ENCODE results near the gene CAMK2A. TPM values are rescaled to one million over a fixed set of nuclear protein-coding genes. Genes with fewer than 3 reads are reported as not detected.

CAMK2A gene
- total RNA-seq, 2 experiments from 2014 or later, result not detected

DNA sequence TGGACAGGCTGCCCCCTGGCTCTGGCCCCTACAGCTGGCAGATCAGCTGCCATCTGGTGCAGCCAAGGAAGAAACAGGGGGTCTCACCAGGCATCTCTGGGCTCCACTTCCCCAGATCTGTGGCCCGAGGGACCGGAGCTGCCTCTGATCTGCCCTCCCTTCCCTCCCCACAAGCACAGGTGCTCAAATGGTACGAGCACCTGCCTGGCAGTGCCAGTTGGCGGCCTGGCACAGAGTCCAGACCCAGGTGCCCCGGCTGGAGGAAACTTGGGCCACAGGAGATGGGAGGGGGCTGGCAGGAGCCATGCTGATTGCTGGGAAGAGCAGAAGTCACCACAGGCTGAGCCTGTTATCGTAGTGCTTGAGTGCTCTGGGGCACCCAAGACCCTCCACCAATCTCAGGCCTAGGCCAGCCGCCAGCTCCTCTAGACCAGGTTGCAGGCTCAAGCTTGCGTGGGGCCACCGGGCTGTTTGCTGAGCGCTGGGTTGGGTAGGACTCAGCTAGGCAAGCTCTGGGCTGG lies 5.0 kb upstream of the CAMK2A start:
- H3K4me1 Mint-ChIP-seq, result no peaks in the 10 kb centered on the region
- no peaks in the 10 kb centered on the region for H3K9me3 Mint-ChIP-seq
- no peaks in the 10 kb centered on the region for H3K27me3 Mint-ChIP-seq
- DNase-seq, result no peak
- H3K36me3 Mint-ChIP-seq (ENCODE audit: low read depth), result no peaks in the 10 kb centered on the region
- POLR2A ChIA-PET, result no interaction called here
- CTCF ChIA-PET, result no interaction called here
- no peak overlapping the region for H3K27ac Mint-ChIP-seq
- H3K4me3 Mint-ChIP-seq, result no peak overlapping the region

DNA sequence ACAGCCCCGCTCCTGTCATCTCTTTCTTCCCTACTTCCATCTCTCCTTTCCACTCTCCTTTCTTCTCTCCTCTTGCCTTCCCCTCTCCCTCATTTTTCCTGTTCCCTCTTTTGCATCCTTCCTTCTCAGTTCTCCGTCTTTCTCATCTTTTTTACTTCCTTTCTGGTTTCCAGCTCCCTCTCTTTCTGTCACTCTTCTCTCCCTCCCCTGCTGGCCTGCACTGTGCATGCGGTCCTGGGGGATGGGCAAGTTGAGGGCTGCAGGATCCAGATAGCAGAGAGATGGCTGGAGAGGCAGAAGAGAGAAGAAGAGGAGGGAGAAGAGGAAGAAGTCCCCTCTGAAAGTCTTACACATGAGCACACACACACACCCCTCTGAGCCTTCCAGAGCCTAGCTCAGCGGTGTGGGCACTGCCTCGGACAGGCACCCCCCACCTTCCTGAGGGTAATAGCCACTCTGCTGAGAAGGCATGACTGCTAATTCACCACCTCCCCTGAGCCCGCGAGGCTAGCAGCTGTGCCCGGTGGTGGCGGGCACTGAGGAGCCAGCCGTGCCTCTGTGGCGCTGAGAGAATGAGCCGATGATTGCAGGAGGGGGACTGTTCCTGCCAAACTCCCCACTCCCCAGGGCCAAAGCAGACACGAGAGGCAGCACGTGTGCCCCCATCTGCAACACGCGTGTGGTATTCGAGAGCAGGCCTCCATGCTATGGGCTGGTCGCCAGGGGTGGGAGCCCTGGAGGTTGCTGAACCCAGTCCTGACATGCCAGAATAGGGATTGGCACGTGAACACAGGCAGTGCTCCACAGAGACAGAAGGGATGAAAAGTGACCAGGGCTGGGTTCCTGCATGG lies 3.7 kb upstream of the CAMK2A start:
- Mint-ChIP-seq H3K4me3 (no peak overlapping the region), H3K27ac (no peak overlapping the region), H3K36me3 (ENCODE audit: low read depth) (no peaks in the 10 kb centered on the region), H3K4me1 (no peaks in the 10 kb centered on the region), H3K27me3 (no peaks in the 10 kb centered on the region), H3K9me3 (no peaks in the 10 kb centered on the region)
- DNase-seq, result no peak
- ChIA-PET CTCF (interaction anchor here (0.7 kb wide), 1 partner anchor 13 kb away, joined by 3 read pairs; no protein-coding TSS in a partner anchor), POLR2A (no interaction called here)

DNA sequence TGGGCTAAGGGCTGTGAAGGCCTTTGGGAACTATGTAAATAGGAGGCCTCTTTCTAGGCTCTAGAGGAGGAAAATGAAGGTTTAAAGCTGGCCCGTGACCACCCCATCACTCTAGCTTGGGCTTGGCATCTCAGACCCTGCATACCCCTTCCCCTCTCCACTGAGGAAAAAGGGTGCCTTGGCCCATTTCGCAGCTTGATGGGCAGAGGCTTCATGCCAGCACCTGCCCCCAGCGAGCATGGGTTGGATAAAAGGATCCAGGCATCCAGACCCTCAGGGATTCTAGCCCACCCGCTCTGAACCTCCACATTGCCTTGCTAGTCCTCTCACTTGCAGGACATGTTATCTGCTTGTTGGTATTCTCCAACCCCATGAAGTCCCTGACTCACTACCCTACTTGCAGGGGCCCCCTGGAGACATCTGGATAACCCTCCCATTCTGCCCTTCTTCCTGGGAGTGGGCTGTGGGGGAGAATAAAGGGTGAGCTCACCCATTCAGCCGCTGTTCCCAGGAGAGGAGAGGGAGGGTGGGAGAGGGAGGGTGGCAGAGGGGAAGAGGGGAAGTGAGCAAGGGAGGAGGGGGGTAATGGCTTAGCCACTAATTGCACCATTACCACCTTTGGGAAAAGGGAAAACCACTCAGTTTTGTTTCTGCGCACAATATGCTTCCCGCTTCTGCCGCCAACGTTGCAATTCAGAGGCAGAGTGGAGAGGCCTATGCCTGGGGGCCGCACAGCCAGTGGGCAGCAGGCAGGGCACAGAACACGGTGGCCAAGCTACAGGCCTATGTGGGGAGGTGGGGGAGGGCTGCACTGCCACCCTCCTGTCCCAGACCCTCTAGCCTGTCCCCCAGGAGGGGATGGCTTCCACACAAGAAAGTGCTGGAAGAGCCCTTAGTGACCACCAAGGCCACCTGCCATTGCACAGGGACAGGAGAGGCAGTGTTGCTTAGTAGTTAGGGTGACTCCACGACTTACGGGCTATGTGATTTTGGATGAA lies 2.1 kb upstream of the CAMK2A start:
- H3K36me3 Mint-ChIP-seq (ENCODE audit: low read depth), result no peaks in the 10 kb centered on the region
- no peak for DNase-seq
- no peak overlapping the region for H3K4me3 Mint-ChIP-seq
- H3K27ac Mint-ChIP-seq, result no peak overlapping the region
- no peaks in the 10 kb centered on the region for H3K9me3 Mint-ChIP-seq
- H3K4me1 Mint-ChIP-seq, result no peaks in the 10 kb centered on the region
- POLR2A ChIA-PET, result interaction anchor here (1.0 kb wide), 1 partner anchor 8 kb away, joined by 3 read pairs; no protein-coding TSS in a partner anchor
- H3K27me3 Mint-ChIP-seq, result no peaks in the 10 kb centered on the region
- CTCF ChIA-PET, result interaction anchor here (1.4 kb wide), 1 partner anchor 22 kb away, joined by 4 read pairs; no protein-coding TSS in a partner anchor

DNA sequence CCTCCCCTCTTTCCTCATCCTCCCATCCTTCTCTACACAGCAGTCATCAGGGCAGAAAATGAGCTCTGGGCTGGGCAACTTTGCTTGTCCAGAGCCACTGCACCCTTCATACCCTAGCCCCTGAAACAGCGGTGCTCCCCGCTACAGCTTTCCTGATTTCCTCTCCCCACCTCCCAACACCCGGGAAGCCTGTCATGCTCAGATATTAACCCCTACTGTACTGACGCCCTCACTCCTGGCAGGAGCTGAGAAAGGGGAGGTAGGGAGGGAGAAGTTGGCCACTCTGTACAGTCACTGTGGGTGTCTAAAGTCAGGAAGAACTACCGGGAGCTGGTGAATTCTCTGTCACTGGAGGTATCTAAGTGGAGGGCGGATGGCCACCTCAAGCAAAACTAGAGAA lies 782 bp downstream of the CAMK2A start:
- ChIA-PET CTCF (no interaction called here), POLR2A (no interaction called here)
- Mint-ChIP-seq H3K27ac (no peak overlapping the region), H3K27me3 (no peaks in the 10 kb centered on the region), H3K4me3 (no peak overlapping the region), H3K36me3 (ENCODE audit: low read depth) (no peaks in the 10 kb centered on the region), H3K4me1 (no peaks in the 10 kb centered on the region), H3K9me3 (no peaks in the 10 kb centered on the region)
- no peak for DNase-seq

DNA sequence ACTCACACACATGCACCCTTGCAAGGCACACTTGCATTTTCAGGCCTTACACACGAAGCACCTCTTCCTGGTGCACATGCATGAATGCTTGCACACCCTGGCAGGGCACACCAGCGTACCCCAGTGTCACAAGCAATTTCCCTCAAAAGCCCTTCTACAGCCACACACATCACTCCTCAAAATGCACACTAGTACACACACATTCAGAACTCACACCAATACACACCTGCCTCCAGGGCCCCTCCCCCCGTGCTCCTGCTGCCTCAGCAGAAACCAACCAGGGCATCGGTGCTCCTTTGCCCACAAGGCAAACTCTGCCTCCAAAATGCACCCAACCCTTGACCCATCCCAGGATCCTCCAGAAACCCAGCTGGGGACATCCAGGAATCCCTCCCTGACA lies 1.2 kb downstream of the CAMK2A start:
- Mint-ChIP-seq H3K36me3 (ENCODE audit: low read depth) (no peaks in the 10 kb centered on the region), H3K27me3 (no peaks in the 10 kb centered on the region), H3K4me3 (no peak overlapping the region), H3K4me1 (no peaks in the 10 kb centered on the region), H3K27ac (no peak overlapping the region), H3K9me3 (no peaks in the 10 kb centered on the region)
- CTCF ChIA-PET, result interaction anchor here (1.6 kb wide), 1 partner anchor 31 kb away, joined by 3 read pairs; no protein-coding TSS in a partner anchor
- POLR2A ChIA-PET, result no interaction called here
- no peak for DNase-seq

DNA sequence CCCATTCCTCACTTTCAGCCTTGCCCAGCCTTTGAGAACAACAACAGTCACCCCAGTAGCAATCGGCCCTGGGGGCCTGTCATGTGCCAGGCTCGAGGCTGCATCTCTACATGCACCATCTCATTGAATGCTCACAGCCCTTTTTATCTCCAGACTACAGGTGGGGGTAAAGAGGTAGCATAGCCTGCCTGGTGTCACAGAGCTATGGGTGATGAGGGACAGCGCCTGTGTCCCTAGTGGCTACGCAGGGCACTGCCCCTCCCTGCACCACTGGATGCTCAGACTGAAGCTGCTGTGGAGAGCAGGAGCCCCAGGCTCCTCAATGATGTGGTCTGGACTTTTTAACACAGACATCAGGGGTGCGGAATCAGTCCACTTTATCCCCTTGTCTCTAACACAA lies 2.8 kb downstream of the CAMK2A start:
- Mint-ChIP-seq H3K27me3 (no peaks in the 10 kb centered on the region), H3K27ac (no peak overlapping the region), H3K4me3 (no peak overlapping the region), H3K36me3 (ENCODE audit: low read depth) (no peaks in the 10 kb centered on the region), H3K9me3 (no peaks in the 10 kb centered on the region), H3K4me1 (no peaks in the 10 kb centered on the region)
- CTCF ChIA-PET, result interaction anchor here (1.0 to 1.6 kb wide), 2 partner anchors 10 to 33 kb away, joined by 3 read pairs; no protein-coding TSS in a partner anchor
- no peak for DNase-seq
- POLR2A ChIA-PET, result no interaction called here

DNA sequence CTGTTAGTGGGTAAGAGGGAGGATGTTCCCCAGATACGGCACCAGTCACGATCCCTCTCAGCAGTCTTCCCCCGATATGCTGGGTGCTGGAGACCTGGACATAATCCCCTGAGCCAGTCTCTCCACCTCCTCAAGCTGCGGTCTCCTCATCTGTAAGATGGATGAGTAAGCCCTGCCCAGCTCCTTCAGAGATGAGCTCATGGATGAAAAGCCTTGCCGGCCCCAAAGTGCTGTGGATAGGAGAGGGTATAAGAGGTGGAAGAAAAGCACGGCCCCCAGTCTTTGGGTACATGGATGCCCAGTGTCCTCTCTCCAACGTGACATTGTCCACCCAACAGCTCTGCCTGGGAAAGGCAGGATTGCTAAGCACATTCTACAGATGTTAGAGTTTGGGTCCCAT lies 4.5 kb downstream of the CAMK2A start:
- H3K27me3 Mint-ChIP-seq, result peaks cover 5% of the 10 kb centered on the region
- H3K27ac Mint-ChIP-seq, result no peak overlapping the region
- no peak for DNase-seq
- H3K4me3 Mint-ChIP-seq, result no peak overlapping the region
- CTCF ChIA-PET, result no interaction called here
- POLR2A ChIA-PET, result no interaction called here
- H3K36me3 Mint-ChIP-seq (ENCODE audit: low read depth), result no peaks in the 10 kb centered on the region
- no peaks in the 10 kb centered on the region for H3K4me1 Mint-ChIP-seq
- H3K9me3 Mint-ChIP-seq, result no peaks in the 10 kb centered on the region

DNA sequence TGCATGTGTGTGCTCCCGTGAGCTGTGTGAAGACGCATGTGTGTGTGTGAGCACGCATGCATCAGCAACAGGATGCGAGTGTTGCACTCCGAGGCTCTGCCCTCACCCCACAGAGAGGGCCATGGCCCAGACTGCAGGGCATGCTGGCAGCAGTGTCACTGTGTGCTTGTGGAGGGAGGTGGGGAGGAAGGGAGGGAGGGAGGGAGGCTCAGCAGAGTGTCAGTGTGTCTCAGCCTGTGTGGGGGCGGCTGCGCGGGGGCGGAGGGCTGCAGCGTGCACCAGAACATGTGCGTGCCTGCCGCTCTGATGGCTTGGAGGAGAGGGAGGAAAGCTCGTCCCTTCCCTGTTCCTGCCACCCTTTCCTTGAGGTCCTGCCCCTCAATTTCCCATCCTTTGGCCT lies 5.3 kb downstream of the CAMK2A start:
- no peaks in the 10 kb centered on the region for H3K36me3 Mint-ChIP-seq (ENCODE audit: low read depth)
- no peaks in the 10 kb centered on the region for H3K9me3 Mint-ChIP-seq
- H3K4me1 Mint-ChIP-seq, result no peaks in the 10 kb centered on the region
- H3K27ac Mint-ChIP-seq, result no peak overlapping the region
- CTCF ChIA-PET, result interaction anchor here (1.1 kb wide), 1 partner anchor 13 kb away, joined by 3 read pairs; no protein-coding TSS in a partner anchor
- H3K4me3 Mint-ChIP-seq, result no peak overlapping the region
- peaks cover 5% of the 10 kb centered on the region for H3K27me3 Mint-ChIP-seq
- POLR2A ChIA-PET, result no interaction called here
- no peak for DNase-seq

DNA sequence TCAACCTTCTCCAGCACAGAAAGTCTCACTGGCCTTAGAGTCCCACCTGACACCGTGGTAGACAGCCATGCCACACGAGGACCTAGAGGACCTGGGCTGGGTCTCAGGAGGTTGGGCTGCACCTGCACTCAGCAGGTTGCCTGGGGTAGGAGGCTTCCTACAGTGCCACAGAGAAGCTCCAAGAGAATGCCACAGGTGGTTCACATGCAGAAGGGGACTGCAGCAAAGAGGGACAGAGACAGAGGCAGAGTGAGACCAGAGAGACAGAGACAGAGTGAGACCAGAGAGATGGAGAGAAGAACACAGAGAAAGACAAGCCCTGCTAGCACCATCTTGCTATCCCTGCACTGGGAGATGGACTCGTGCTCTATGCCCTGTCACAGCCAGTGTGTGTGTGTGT lies 5.7 kb downstream of the CAMK2A start:
- Mint-ChIP-seq H3K4me3 (no peak overlapping the region), H3K27me3 (peaks cover 5% of the 10 kb centered on the region), H3K27ac (no peak overlapping the region), H3K9me3 (no peaks in the 10 kb centered on the region), H3K36me3 (ENCODE audit: low read depth) (no peaks in the 10 kb centered on the region), H3K4me1 (no peaks in the 10 kb centered on the region)
- POLR2A ChIA-PET, result no interaction called here
- CTCF ChIA-PET, result interaction anchor here (1.1 kb wide), 1 partner anchor 13 kb away, joined by 3 read pairs; no protein-coding TSS in a partner anchor
- DNase-seq, result no peak

DNA sequence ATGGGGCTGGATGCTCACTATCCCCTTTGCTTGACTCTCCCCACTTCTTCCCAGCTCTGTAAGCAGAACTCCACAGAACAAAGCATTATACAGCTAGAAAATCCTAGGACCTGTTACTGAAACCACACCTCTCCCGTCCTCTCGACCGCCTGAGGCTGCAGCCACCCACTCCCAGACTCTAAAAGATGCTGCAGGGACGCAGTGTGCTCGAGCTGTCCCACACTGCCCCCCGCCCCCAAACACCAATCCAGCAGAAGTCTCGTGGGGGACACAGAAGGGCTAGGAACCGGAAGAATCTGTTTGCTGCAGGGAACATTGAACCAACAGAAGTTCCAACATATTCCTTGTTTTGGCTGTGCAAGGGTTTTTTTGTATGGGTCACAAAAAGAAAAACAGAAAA lies 7.6 kb downstream of the CAMK2A start:
- ChIA-PET CTCF (interaction anchor here (2.1 kb wide), 1 partner anchor 74 kb away, joined by 4 read pairs; no protein-coding TSS in a partner anchor), POLR2A (no interaction called here)
- no peak overlapping the region for H3K4me3 Mint-ChIP-seq
- no peaks in the 10 kb centered on the region for H3K4me1 Mint-ChIP-seq
- no peak overlapping the region for H3K27ac Mint-ChIP-seq
- DNase-seq, result no peak
- no peaks in the 10 kb centered on the region for H3K36me3 Mint-ChIP-seq (ENCODE audit: low read depth)
- no peaks in the 10 kb centered on the region for H3K9me3 Mint-ChIP-seq
- H3K27me3 Mint-ChIP-seq, result peaks cover 7% of the 10 kb centered on the region

DNA sequence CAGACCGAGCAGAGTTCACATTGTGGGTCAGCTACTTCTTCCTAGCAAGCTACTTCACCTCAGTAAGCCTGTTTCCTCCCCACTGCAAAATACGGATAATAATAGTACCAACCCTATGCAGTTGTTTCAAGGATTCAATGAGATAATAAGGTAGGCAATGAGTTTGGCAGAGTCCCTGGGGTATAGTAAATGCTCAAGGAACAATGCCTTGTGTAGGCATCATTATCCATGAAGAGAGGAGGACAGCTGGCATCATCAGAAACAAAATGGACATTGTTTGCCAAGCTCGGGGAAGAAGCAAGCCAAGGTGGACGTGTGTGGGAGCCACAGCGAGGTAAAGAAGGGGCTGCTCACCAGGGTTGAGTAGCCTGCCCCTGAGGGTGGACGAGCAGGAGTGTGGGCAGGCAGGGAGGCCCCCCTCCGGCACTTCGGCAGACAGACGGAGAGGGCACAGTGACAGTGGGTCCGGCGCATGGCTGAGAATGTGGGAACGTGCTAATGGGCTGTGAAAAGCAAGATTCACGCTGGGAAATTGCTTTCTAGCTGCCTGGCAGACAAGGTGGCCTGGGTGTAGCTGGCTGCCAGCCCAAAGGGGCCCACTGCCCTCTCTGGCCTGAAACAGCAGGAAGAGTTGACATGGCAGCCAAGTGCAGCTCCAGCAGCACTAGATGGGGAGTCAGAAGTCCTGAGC lies 10.1 kb downstream of the CAMK2A start:
- H3K36me3 Mint-ChIP-seq (ENCODE audit: low read depth), result no peaks in the 10 kb centered on the region

DNA sequence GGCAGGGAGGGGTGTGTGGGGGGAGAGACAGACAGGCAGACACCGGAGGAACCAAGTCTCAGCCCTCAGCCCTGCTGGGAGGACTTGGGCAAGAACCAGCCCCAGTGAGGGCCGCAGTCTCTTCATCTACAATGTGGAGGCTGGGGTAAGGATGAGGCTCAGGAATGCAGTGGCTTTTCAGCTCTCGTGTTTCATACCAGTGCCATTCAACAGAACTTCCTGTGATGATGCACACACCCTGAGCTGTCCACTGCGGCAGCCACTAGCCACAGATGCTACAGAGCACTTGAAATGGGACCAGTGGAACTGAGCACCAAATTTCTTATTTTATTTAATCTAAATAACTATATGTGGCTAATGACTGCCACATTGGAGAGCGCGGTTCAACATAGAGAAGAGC lies 10.7 kb downstream of the CAMK2A start:
- H3K27ac Mint-ChIP-seq, result no peak overlapping the region
- peaks cover 11% of the 10 kb centered on the region for H3K27me3 Mint-ChIP-seq
- no peaks in the 10 kb centered on the region for H3K9me3 Mint-ChIP-seq
- no peak for DNase-seq
- no peaks in the 10 kb centered on the region for H3K4me1 Mint-ChIP-seq
- ChIA-PET CTCF (interaction anchor here (0.7 kb wide), 1 partner anchor 12 kb away, joined by 3 read pairs; no protein-coding TSS in a partner anchor), POLR2A (no interaction called here)
- no peaks in the 10 kb centered on the region for H3K36me3 Mint-ChIP-seq (ENCODE audit: low read depth)
- H3K4me3 Mint-ChIP-seq, result no peak overlapping the region

More for the DNA sequence above, 10.1 kb downstream of the CAMK2A start:
- no peaks in the 10 kb centered on the region for H3K4me1 Mint-ChIP-seq
- peaks cover 11% of the 10 kb centered on the region for H3K27me3 Mint-ChIP-seq
- POLR2A ChIA-PET, result no interaction called here
- no peak overlapping the region for H3K4me3 Mint-ChIP-seq
- DNase-seq, result no peak
- CTCF ChIA-PET, result interaction anchor here (0.7 kb wide), 1 partner anchor 11 kb away, joined by 3 read pairs; no protein-coding TSS in a partner anchor
- H3K27ac Mint-ChIP-seq, result no peak overlapping the region
- no peaks in the 10 kb centered on the region for H3K9me3 Mint-ChIP-seq
